Measurements from ENCODE around the gene ZNF333. TPM values are rescaled to one million over a fixed set of nuclear protein-coding genes. Genes with fewer than 3 reads are reported as not detected.

Gene ZNF333
- total RNA-seq, 1 experiment from 2014 or later, result 6.0 TPM

DNA sequence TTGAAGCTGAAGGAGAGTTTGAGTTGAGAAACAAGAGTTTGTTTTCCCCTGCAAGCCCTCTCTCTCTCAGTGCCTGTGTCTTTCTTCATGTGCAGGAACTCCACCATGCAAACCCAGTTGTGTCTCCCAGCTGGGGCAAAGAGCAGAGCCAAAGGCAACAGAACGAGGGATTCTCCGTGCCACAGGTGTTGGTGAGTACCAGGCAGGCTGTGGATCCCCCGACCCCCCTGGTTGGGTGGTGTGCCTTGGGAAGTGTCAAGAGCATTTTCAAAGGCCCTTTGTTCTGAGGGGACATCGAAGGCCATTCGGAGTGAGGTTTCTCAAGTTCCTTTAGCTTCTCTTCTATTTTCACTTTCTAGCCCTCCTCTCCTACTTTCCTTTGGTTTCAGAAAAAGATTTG is 5.6 kb downstream of the ZNF333 start:
- Mint-ChIP-seq H3K36me3 (ENCODE audit: insufficient read depth in 1 of 3, low read depth in 3 of 3) (peaks cover 19 to 41% (median 29%) of the 10 kb centered on the region in 3 experiments; a peak in 6 of 7 replicates), H3K27ac (no peak overlapping the region), H3K4me1 (peaks cover 3 to 8% of the 10 kb centered on the region in 2 experiments; a peak in 1 of 4 replicates), H3K4me3 (no peak overlapping the region), H3K9me3 (no peaks in the 10 kb centered on the region), H3K27me3 (ENCODE audit: low read depth) (no peaks in the 10 kb centered on the region)
- H3K9me3 ChIP-seq (ENCODE audit: control insufficient read depth, low read depth, low read length), result no peaks in the 10 kb centered on the region
- H2BK120ac ChIP-seq (ENCODE audit: low read depth, low read length, poor library complexity, severe bottlenecking), result no peak overlapping the region
- no peak overlapping the region for H3K4ac ChIP-seq (ENCODE audit: low read depth, low read length)
- no CpG with 5 or more reads among the region's 5 CpGs for WGBS (ENCODE audit: extremely low coverage, insufficient read length, low lambda C conversion rate)
- no peaks in the 10 kb centered on the region for H3K27me3 ChIP-seq (ENCODE audit: insufficient read depth, low read length)
- H3K18ac ChIP-seq (ENCODE audit: insufficient read length, low read depth, low read length), result no peak overlapping the region
- H3K14ac ChIP-seq (ENCODE audit: insufficient read depth, low read length), result no peak overlapping the region
- no peak overlapping the region for H3K4me2 ChIP-seq (ENCODE audit: insufficient read depth, insufficient read length, low read length)
- no peak overlapping the region for H3K56ac ChIP-seq (ENCODE audit: insufficient read length, low read depth, low read length)
- no peak overlapping the region for H4K5ac ChIP-seq (ENCODE audit: insufficient read length, low read depth, low read length)
- no peak overlapping the region for H2AK5ac ChIP-seq (ENCODE audit: insufficient read length, low read length)
- H3T11ph ChIP-seq (ENCODE audit: low read length), result no peak overlapping the region
- no peak overlapping the region for H2BK15ac ChIP-seq (ENCODE audit: low read depth, low read length)
- H4K91ac ChIP-seq (ENCODE audit: insufficient read length, low read depth, low read length), result no peak overlapping the region
- H3K79me1 ChIP-seq (ENCODE audit: insufficient read depth, low read depth, low read length, poor library complexity, severe bottlenecking), result no peaks in the 10 kb centered on the region
- H3K23me2 ChIP-seq (ENCODE audit: insufficient read length, low read depth, low read length, poor library complexity, severe bottlenecking), result no peaks in the 10 kb centered on the region
- H3K27ac ChIP-seq (ENCODE audit: insufficient read length, low read depth, low read length), result no peak overlapping the region
- no peak overlapping the region for H2BK12ac ChIP-seq (ENCODE audit: insufficient read length, low read depth, low read length)
- no peaks in the 10 kb centered on the region for H3K79me2 ChIP-seq (ENCODE audit: insufficient read depth, low read length)
- no peaks in the 10 kb centered on the region for H3K4me1 ChIP-seq (ENCODE audit: insufficient read depth, low read length)
- no peak overlapping the region for H2BK5ac ChIP-seq (ENCODE audit: insufficient read length, low read length)
- H4K8ac ChIP-seq (replicated peaks; ENCODE audit: insufficient read length, low read depth, low read length), result no peak overlapping the region
- no peak overlapping the region for H2BK20ac ChIP-seq (ENCODE audit: low read depth, low read length, poor library complexity, severe bottlenecking)
- no peak overlapping the region for H3K9ac ChIP-seq (ENCODE audit: extremely low read depth, insufficient read length, low read length)
- H4K20me1 ChIP-seq (ENCODE audit: control insufficient read depth, insufficient read depth, insufficient read length), result no peaks in the 10 kb centered on the region
- H3K23ac ChIP-seq (ENCODE audit: insufficient read length, low read depth, low read length), result no peak overlapping the region
- TF ChIP-seq, protein P1, sequence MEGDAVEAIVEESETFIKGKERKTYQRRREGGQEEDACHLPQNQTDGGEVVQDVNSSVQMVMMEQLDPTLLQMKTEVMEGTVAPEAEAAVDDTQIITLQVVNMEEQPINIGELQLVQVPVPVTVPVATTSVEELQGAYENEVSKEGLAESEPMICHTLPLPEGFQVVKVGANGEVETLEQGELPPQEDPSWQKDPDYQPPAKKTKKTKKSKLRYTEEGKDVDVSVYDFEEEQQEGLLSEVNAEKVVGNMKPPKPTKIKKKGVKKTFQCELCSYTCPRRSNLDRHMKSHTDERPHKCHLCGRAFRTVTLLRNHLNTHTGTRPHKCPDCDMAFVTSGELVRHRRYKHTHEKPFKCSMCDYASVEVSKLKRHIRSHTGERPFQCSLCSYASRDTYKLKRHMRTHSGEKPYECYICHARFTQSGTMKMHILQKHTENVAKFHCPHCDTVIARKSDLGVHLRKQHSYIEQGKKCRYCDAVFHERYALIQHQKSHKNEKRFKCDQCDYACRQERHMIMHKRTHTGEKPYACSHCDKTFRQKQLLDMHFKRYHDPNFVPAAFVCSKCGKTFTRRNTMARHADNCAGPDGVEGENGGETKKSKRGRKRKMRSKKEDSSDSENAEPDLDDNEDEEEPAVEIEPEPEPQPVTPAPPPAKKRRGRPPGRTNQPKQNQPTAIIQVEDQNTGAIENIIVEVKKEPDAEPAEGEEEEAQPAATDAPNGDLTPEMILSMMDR (conservative IDR thresholded peaks at IDR 0.05), result no peak
- no peak overlapping the region for H2AFZ ChIP-seq (ENCODE audit: low read length)
- DNase-seq, result no peak
